ENCODE measurements around the gene COL8A2. TPM values are rescaled to one million over a fixed set of nuclear protein-coding genes. Genes with fewer than 3 reads are reported as not detected.

COL8A2 gene
- total and polyA plus RNA-seq, 2 experiments from 2014 or later, result 3.2 to 30.5 TPM

DNA sequence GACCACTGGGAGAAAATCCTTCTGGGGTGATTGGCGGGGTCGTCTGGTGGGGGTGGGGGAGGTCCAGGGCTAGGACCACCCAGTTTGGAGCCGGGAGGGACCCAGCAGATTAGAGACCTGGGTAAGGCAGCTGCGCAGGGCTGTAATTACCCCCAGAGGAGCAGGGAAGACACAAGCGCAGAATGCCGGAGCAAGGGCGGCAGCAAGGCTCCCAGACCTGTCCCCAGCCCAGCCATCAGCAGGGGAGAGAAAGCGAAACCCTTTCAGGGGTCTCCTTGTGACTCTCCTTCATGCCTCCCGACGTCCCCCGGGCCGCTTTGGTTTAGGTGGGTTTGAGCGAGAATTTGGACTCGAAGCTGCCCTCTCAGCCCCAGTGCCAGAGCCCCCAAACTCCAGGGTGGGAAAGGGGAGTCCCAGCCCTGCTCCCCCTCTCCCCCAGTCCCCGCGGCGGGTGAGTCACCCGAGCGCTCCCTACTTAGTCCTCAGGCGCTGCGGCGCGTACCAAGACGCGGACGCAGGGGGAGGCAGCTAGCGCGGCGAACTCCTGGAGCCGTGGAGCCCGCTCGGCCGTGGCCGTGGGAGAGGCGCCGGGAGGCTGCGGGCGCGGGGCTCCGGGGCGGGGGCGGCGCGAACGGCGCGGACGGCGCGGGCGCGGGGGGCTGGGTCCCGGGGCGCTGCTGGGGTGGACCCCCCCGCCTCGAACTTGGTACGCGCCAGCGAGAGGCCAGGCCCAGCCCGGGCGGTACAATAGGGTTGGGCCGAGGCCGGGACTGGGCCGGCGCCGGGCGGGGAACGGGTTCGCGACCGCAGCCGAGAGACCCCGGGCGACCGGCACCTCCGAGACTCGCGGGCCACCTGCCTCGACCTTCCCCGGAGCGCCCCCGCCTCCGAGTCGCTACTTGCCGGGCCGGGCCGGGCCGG lies 30.6 kb upstream of the COL8A2 start, which contains the start of gene MAP7D1:
MAP7D1 (plus strand) TSS at position 753 of the 921 bp plus-strand sequence. CDS start 258 bp downstream, outside the sequence.
- peaks cover 57% of the 10 kb centered on the region for H3K79me2 ChIP-seq (ENCODE audit: insufficient read depth)
- peak within 1 kb of the TSS; percentile 89 for H3K27ac ChIP-seq
- in situ Hi-C loops (cut with MboI), result no loop called here
- H3K9ac ChIP-seq, result peak within 1 kb of the TSS; percentile 100
- TF ChIP-seq EZH2phosphoT487 (IDR thresholded peaks at IDR 0.05; ENCODE audit: insufficient read depth, low read depth) (no peak), EZH2 (IDR thresholded peaks at IDR 0.05; ENCODE audit: insufficient read depth, poor library complexity, severe bottlenecking) (no peak)
- no peaks in the 10 kb centered on the region for H4K20me1 ChIP-seq (ENCODE audit: insufficient read depth)
- H3K36me3 ChIP-seq (ENCODE audit: low read depth), result no peaks in the 10 kb centered on the region
- DNase-seq, result peak; percentile 92
- H3K4me3 ChIP-seq, result peak within 1 kb of the TSS; percentile 93
- H3K4me2 ChIP-seq (ENCODE audit: unreplicated experiment), result peak within 1 kb of the TSS; percentile 95
- H3K4me1 ChIP-seq (ENCODE audit: insufficient read depth), result peaks cover 49% of the 10 kb centered on the region
- no peaks in the 10 kb centered on the region for H3K27me3 ChIP-seq (replicated peaks; ENCODE audit: insufficient read depth)
- 0 to 1% methylated on average over 49 to 58 of the region's 88 CpGs for WGBS, 2 experiments (ENCODE audit: low coverage in 1 of 2, low lambda C conversion rate in 2 of 2, missing lambda C conversion rate in 2 of 2)
- no peaks in the 10 kb centered on the region for H3K9me2 ChIP-seq (ENCODE audit: insufficient read depth)
- H3F3A ChIP-seq (ENCODE audit: insufficient read depth), result peaks cover 18% of the 10 kb centered on the region
- H3K9me3 ChIP-seq (ENCODE audit: low read depth), result no peaks in the 10 kb centered on the region
- H2AFZ ChIP-seq, result peak within 1 kb of the TSS; percentile 42

DNA sequence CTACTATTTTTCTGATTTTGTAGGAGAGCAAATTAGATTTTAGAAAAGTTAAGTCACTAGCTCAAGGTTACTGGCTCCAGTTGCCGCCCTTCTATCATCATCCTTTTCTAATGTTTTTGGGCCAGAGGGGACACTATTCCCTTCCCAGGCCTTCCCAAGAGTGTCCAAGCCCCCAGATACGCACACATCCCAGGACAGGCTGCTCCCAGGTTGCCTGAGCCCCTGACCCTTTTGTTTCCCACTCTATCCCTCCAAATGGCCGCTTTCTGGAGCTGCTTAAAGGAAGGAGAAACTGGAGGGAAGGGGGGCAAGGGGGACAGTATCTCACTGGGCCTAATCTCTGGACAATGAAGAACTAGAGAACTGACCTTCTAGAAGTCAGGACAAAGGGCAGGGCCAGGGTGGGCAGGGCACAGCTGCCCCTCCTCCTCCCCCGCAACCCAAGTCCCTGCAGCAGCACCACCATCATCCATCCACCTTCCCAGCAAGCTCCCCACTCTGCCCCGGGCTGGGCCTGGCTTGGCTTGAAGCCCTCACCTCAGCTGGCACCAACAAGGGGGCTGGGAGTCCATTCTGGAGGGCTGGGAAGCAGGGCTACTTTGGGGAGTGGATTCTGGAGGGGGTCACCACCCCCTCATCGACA lies 29.9 kb upstream of the COL8A2 start:
- peak overlapping the region; percentile 95 for H3K4me2 ChIP-seq (ENCODE audit: unreplicated experiment)
- H3K9ac ChIP-seq, result peak overlapping the region; percentile 100
- H3K4me1 ChIP-seq (ENCODE audit: insufficient read depth), result peaks cover 49% of the 10 kb centered on the region
- no peaks in the 10 kb centered on the region for H3K27me3 ChIP-seq (replicated peaks; ENCODE audit: insufficient read depth)
- in situ Hi-C loops (cut with MboI), result no loop called here
- WGBS, 2 experiments (ENCODE audit: low coverage in 1 of 2, low lambda C conversion rate in 2 of 2, missing lambda C conversion rate in 2 of 2), result 48 to 60% methylated on average over 5 to 6 of the region's 6 CpGs
- peak overlapping the region; percentile 93 for H3K4me3 ChIP-seq
- H3K27ac ChIP-seq, result peak overlapping the region; percentile 89
- DNase-seq, result peak; percentile 43
- peaks cover 18% of the 10 kb centered on the region for H3F3A ChIP-seq (ENCODE audit: insufficient read depth)
- peaks cover 49% of the 10 kb centered on the region for H3K79me2 ChIP-seq (ENCODE audit: insufficient read depth)
- no peaks in the 10 kb centered on the region for H4K20me1 ChIP-seq (ENCODE audit: insufficient read depth)
- H3K36me3 ChIP-seq (ENCODE audit: low read depth), result no peaks in the 10 kb centered on the region
- H2AFZ ChIP-seq, result peak overlapping the region; percentile 33
- TF ChIP-seq EZH2 (IDR thresholded peaks at IDR 0.05; ENCODE audit: insufficient read depth, poor library complexity, severe bottlenecking), result no peak
- TF ChIP-seq EZH2phosphoT487 (IDR thresholded peaks at IDR 0.05; ENCODE audit: insufficient read depth, low read depth), result no peak
- H3K9me2 ChIP-seq (ENCODE audit: insufficient read depth), result no peaks in the 10 kb centered on the region
- H3K9me3 ChIP-seq (ENCODE audit: low read depth), result no peaks in the 10 kb centered on the region

DNA sequence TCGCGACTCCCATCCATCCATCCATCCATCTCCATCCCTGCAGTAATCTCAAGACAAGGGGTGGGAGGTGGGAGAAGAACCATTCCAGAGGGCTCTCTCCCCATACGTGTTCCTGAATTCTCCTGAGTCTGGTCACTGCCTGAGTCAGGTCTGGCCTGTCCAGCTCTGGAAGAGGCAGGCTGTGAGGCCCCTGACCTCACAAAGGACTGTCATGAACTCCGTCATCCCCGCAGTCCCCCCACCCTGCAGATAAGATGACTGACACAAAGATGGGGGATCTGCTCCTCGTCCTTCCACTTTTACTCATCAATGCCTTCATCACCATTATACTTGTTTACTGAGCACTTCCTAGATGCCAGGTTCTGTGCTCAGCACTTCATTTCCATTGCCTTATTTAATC lies 29.3 kb upstream of the COL8A2 start:
- 97 to 98% methylated on average over 6 of the region's 6 CpGs for WGBS, 2 experiments (ENCODE audit: low coverage in 1 of 2, low lambda C conversion rate in 2 of 2, missing lambda C conversion rate in 2 of 2)
- Histone ChIP-seq H3F3A (ENCODE audit: insufficient read depth) (peaks cover 20% of the 10 kb centered on the region), H3K4me2 (ENCODE audit: unreplicated experiment) (no peak overlapping the region), H3K27me3 (replicated peaks; ENCODE audit: insufficient read depth) (no peaks in the 10 kb centered on the region), H3K9me2 (ENCODE audit: insufficient read depth) (no peaks in the 10 kb centered on the region), H3K36me3 (ENCODE audit: low read depth) (no peaks in the 10 kb centered on the region), H3K4me3 (no peak overlapping the region), H3K9me3 (ENCODE audit: low read depth) (no peaks in the 10 kb centered on the region), H4K20me1 (ENCODE audit: insufficient read depth) (no peaks in the 10 kb centered on the region), H3K79me2 (ENCODE audit: insufficient read depth) (peaks cover 44% of the 10 kb centered on the region), H3K9ac (no peak overlapping the region), H2AFZ (no peak overlapping the region), H3K4me1 (ENCODE audit: insufficient read depth) (peaks cover 45% of the 10 kb centered on the region), H3K27ac (no peak overlapping the region)
- in situ Hi-C loops (cut with MboI), result no loop called here
- no peak for DNase-seq
- TF ChIP-seq EZH2 (IDR thresholded peaks at IDR 0.05; ENCODE audit: insufficient read depth, poor library complexity, severe bottlenecking) (no peak), EZH2phosphoT487 (IDR thresholded peaks at IDR 0.05; ENCODE audit: insufficient read depth, low read depth) (no peak)

DNA sequence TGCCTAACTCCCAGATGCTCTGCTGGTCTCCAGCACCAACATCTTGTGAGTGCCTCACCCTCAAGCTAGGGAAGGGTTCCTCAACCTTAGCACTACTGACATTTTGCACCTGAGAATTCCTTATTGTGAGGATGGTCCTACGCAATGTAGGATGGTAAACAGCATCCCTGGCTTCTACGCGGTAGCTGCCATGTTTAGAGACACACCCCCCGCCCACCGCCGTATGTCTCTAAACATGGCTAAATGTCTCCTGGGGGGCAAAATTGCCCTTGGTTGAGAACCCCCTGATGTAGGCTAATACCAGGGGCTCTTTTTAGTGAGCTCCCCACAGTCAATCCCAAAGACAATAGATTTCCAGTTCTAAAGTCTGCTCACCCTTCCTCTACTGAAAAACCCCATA lies 28.5 kb upstream of the COL8A2 start:
- Histone ChIP-seq H3K4me2 (ENCODE audit: unreplicated experiment) (no peak overlapping the region), H3K27me3 (replicated peaks; ENCODE audit: insufficient read depth) (no peaks in the 10 kb centered on the region), H4K20me1 (ENCODE audit: insufficient read depth) (no peaks in the 10 kb centered on the region), H3K36me3 (ENCODE audit: low read depth) (no peaks in the 10 kb centered on the region), H3K27ac (no peak overlapping the region), H2AFZ (no peak overlapping the region), H3K9me3 (ENCODE audit: low read depth) (no peaks in the 10 kb centered on the region), H3K9ac (no peak overlapping the region), H3K79me2 (ENCODE audit: insufficient read depth) (peaks cover 42% of the 10 kb centered on the region), H3K4me3 (no peak overlapping the region), H3K9me2 (ENCODE audit: insufficient read depth) (no peaks in the 10 kb centered on the region), H3K4me1 (ENCODE audit: insufficient read depth) (peaks cover 39% of the 10 kb centered on the region), H3F3A (ENCODE audit: insufficient read depth) (peaks cover 20% of the 10 kb centered on the region)
- DNase-seq, result no peak
- in situ Hi-C loops (cut with MboI), result no loop called here
- TF ChIP-seq EZH2 (IDR thresholded peaks at IDR 0.05; ENCODE audit: insufficient read depth, poor library complexity, severe bottlenecking) (no peak), EZH2phosphoT487 (IDR thresholded peaks at IDR 0.05; ENCODE audit: insufficient read depth, low read depth) (no peak)
- 97 to 98% methylated on average over 6 of the region's 6 CpGs for WGBS, 2 experiments (ENCODE audit: low coverage in 1 of 2, low lambda C conversion rate in 2 of 2, missing lambda C conversion rate in 2 of 2)
